ENCODE data around the gene ZNF407.

Gene ZNF407

GRCh38 chr18:74679679-74680076 lies 82.0 kb downstream of the ZNF407 start:
- TF ChIP-seq, protein P1, sequence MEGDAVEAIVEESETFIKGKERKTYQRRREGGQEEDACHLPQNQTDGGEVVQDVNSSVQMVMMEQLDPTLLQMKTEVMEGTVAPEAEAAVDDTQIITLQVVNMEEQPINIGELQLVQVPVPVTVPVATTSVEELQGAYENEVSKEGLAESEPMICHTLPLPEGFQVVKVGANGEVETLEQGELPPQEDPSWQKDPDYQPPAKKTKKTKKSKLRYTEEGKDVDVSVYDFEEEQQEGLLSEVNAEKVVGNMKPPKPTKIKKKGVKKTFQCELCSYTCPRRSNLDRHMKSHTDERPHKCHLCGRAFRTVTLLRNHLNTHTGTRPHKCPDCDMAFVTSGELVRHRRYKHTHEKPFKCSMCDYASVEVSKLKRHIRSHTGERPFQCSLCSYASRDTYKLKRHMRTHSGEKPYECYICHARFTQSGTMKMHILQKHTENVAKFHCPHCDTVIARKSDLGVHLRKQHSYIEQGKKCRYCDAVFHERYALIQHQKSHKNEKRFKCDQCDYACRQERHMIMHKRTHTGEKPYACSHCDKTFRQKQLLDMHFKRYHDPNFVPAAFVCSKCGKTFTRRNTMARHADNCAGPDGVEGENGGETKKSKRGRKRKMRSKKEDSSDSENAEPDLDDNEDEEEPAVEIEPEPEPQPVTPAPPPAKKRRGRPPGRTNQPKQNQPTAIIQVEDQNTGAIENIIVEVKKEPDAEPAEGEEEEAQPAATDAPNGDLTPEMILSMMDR (IDR thresholded peaks at IDR 0.05; ENCODE audit: control extremely low read depth, extremely low read depth, low read depth, missing control alignments), result no peak
- POLR2A ChIA-PET, result no interaction called here
- no peak for DNase-seq (ENCODE audit: extremely low spot score)
- CTCF ChIA-PET, result no interaction called here

DNA sequence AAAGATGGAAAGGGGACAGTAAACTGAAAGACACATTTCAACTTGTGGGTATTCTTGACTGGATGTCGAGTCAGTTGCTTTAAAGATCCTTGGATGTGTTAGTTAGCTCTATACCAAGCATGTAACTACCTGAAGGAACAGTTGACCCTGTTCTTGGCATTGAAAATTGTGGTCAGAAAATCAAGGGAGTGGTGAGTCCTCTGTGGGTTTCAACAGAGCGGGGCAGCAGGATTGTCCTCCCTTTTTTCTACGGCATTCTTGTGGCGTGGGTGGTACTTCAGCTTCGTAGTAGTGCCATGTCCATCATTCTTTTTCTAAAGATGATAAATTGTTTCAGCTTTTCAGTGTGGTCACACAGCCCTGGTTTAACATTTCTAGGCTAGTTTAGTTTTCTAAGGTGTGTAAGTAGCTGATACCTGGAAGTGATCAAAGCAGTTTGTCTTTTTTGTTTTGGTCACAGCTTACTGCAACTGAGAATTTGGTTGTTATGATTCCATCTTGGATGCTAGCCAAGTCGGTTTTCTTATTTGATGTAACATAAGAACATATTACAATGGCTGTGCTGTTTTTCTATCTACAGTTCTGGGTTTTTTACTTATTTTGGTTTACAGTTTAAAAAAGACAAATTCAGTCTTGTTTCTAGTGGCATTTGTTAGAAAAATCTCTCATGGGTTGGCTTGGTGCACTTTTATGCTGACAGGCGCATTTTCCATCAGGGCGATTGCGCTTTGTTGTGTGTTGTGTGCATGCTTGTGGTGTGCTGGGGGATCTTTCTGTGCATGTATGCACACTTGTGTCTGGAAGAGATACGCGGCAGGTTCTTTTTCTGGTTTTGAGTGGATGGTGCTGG lies 84.7 kb downstream of the ZNF407 start:
- ChIA-PET CTCF (interaction anchor here (1.1 to 1.4 kb wide), 2 partner anchors 8 to 23 kb away, joined by 3 to 4 read pairs; no protein-coding TSS in a partner anchor), POLR2A (no interaction called here)
- DNase-seq (ENCODE audit: extremely low spot score), result no peak

DNA sequence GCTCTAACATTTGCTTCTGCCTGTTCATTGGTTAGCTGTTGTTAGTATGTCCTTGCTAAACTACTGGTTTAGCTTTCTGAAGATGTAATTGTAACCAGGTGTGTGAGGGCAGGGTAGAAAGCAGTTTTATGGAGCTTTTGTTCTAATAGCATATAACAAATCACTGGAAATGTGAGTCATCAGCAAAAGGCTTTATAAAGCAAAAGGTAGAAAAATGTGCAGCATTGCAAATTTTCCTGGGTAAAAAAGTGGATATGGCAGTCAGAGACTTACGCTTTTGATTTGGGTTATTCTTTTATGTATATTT lies 85.3 kb downstream of the ZNF407 start:
- POLR2A ChIA-PET, result no interaction called here
- no peak for DNase-seq (ENCODE audit: extremely low spot score)
- TF ChIP-seq, protein P1 (IDR thresholded peaks at IDR 0.05; ENCODE audit: control extremely low read depth, extremely low read depth, low read depth, missing control alignments), result no peak
- CTCF ChIA-PET, result interaction anchor here (1.0 kb wide), 1 partner anchor 489 kb away, joined by 3 read pairs; no protein-coding TSS in a partner anchor

More for the DNA sequence above, 84.7 kb downstream of the ZNF407 start:
- TF ChIP-seq, protein P1 (IDR thresholded peaks at IDR 0.05; ENCODE audit: control extremely low read depth, extremely low read depth, low read depth, missing control alignments), result no peak

- POLR2A ChIA-PET, result no interaction called here
- DNase-seq (ENCODE audit: extremely low spot score), result no peak
- TF ChIP-seq, protein P1 (IDR thresholded peaks at IDR 0.05; ENCODE audit: control extremely low read depth, extremely low read depth, low read depth, missing control alignments), result no peak
- CTCF ChIA-PET, result interaction anchor here (1.0 kb wide), 1 partner anchor 488 kb away, joined by 3 read pairs; no protein-coding TSS in a partner anchor
Observed at GRCh38 chr18:74683573-74683972, 85.9 kb downstream of the ZNF407 start.

DNA sequence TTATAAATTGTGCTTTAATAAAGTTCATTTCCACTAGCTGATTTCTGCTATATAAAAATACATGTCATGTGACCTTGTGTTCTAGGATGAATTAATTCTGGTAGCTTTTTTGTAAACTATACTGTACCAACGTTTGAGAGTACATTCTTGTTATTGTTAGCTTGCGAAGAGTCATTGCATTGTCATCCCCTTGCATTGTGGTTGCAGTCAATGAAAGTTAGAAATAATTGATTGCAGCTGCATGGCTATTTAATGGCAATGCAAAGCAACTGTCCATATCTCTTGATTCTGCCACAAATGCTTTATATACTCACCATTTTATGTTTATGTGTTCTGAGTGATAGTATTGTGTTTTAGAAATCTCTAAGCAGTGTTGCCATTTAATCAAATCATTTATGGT lies 91.6 kb downstream of the ZNF407 start:
- ChIA-PET CTCF (interaction anchor here (1.3 kb wide), 1 partner anchor 9 kb away, joined by 3 read pairs; no protein-coding TSS in a partner anchor), POLR2A (no interaction called here)
- TF ChIP-seq, protein P1 (IDR thresholded peaks at IDR 0.05; ENCODE audit: control extremely low read depth, extremely low read depth, low read depth, missing control alignments), result no peak
- DNase-seq (ENCODE audit: extremely low spot score), result no peak

DNA sequence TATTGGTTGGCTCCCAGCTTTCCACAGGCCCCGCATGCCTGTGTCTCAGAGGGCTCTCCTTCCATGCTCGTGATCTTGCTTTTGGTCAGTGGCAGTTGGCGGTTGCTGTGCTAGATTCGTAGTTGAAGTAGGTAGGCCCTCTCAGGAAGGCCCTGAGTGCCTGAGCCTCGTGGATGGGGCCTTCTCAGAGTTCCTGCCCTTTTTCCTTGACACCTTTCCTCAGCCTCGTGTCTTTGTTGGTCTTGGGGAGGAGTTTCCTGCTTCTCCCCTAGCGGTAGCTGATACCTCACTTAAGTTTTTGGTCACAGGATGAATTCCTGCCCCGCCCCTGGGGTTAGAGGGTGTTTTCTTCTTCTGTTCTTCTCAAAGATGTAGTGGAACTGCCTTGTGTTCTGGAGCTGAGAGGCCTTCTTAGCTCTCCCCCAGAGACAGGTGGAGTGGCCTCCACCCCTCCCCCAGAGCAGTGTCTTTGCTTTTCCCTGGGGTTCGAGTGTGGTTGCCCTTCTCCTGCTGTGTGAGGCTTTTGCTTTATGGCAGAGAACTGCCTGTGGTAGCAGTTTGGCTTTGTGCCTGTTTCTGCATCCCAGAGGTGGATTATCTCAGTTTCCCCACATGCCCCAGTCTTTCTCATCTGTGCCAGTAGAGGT lies 94.8 kb downstream of the ZNF407 start:
- TF ChIP-seq, protein P1 (IDR thresholded peaks at IDR 0.05; ENCODE audit: control extremely low read depth, extremely low read depth, low read depth, missing control alignments), result no peak
- DNase-seq (ENCODE audit: extremely low spot score), result no peak
- ChIA-PET POLR2A (no interaction called here), CTCF (no interaction called here)

Measured in GM10248 (cell line).